GM18951 (cell line): ENCODE measurements around the gene MT1M.

ENCODE experiments used
- POLR2A ChIP-seq: IDR thresholded peaks from 4 replicates; pipeline ENCODE4 v1.6.1; 2011; ENCODE audit warnings: mild to moderate bottlenecking; ENCODE audit not compliant: insufficient read length, insufficient read depth; ENCODE audit errors: extremely low read depth
- in situ Hi-C: fragments of 300-500 bp; cut with MboI; formaldehyde crosslinking; loops from one replicate; pipeline ENCODE4 v1.12.0; 2022; ENCODE audit warnings: low sequenced_read_pairs, mixed read lengths, inconsistent platforms; ENCODE audit not compliant: unreplicated experiment

MT1M gene

DNA sequence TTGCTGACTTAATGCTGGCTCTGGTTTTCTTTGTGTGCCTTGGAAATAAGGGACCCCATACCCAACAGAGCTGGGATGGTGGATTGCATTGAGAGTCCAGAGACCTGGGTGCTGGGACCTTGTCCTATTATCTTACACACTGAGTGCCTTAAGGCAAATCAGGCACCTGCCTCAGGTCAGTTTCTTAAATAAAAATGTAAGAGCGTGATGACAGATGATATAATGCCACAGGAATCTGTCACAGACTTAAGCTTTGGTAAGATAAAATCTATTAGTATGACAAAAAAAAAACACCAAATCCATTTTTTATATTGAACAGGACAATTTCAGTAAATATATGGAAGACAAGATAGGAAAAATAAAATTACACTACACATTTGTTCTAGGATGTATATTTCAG, 7.6 kb downstream of the MT1M start:
- TF ChIP-seq POLR2A = no peak
- in situ Hi-C loops = no loop called here

DNA sequence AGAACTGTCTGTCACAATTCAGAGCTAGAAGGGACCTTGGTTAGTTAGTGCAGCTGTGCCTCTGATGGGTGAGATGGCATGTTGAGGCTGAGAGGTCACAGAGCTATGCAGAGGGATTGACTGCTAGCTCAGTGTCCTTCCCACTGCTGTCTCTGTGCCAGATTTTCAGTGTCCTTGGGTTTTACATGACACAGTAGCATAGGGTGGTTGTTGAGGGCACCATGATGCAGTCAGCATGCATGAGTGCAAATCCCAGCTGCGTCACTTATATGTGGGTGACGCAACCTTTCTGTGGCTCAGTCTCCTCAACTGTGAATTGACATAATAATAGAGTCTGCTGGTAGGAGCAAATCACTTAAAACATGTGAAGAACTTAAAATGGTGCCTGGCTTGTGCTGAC, 8.7 kb downstream of the MT1M start:
- in situ Hi-C loops = no loop called here
- TF ChIP-seq POLR2A = no peak

DNA sequence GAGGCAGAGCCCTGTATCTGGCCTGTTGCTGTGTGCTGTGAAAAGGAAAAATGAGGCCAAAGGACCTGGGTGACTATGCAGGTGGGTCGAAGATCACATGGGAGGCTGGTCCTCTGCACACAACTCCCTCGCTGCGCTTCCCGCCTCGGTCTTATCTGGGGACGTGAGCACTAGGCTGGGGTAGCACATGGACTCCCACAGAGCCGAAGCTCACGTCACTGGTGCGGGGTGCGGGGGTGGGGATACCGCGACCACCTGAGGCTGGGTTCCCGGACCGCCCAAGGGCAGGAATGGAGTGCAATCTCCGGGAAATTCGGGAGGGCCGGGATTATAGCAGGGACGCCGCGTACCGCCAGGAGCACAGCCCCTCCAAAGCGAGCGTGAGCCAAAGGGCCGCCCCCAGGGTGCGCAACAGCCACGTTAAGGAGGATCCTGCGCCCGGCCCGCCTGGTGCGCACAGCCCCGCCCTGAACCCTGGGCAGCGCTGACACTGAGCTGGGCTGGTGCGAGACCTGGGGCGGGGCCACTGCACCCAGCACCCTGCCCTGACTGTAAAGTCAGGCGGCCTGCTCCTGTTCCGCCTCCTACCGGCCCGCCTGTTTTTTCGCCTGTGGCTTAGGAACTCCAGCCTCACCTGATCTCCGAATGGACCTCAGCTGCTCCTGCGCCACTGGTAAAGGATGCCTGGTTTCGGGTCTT, 10.8 kb downstream of the MT1M start:
- in situ Hi-C loops = no loop called here
- no peak for TF ChIP-seq POLR2A

DNA sequence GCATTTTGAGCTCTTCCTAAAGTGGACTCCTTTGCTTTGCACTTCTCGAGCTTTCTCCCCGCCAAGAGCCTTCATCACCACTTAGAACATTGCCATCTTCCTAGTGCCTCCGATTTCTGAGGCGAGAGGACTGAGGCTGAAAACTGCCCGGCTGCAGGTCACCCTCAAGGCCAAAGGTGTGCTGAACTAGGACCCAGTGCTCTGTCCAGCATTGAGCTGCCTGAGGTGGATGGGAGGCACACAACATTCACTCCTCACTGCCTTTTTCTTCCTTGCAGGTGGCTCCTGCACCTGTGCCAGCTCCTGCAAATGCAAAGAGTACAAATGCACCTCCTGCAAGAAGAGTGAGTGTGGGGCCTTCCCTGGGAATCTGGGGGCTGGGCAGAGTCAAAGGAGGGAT, 11.4 kb downstream of the MT1M start:
- no peak for TF ChIP-seq POLR2A
- in situ Hi-C loops = no loop called here

DNA sequence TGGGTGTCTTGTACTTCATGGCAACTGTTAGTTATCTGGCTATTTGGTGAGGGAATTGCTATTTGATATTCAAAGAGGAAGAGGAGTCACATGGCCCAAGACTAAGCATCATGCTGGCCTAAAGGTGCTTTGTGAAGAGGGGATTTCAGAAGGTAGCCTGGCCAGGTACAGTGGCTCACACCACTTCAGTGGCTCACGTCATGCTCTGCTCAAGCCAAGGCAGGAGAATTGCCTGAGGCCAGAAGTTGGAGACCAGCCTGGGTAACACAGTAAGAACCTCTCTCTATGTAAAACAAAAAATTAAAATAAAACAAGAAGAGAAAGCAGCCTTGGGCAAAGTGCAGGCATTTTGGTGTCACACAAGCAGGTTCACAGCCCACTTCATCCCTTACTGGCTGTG, 12.9 kb downstream of the MT1M start:
- no peak for TF ChIP-seq POLR2A
- in situ Hi-C loops = no loop called here

DNA sequence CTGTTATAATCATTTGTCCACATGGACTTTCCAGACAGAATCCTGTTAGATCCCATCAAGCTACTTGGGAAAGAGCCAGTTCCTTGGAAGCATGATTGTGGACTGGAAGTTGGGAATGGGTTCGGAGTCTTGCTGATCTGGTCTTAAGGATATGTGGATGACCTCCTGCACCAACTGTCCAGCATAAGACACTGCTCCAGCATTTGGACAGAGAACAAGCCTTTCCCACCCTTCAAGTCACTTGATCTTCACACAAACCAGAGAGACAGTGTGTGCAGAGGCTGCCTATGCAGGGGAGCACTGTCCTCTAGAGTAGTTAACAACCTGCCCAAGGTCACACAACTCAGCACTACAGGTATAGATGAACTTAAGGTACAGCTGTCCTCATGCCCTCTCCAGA, 13.4 kb downstream of the MT1M start:
- no peak for TF ChIP-seq POLR2A
- in situ Hi-C loops = no loop called here

DNA sequence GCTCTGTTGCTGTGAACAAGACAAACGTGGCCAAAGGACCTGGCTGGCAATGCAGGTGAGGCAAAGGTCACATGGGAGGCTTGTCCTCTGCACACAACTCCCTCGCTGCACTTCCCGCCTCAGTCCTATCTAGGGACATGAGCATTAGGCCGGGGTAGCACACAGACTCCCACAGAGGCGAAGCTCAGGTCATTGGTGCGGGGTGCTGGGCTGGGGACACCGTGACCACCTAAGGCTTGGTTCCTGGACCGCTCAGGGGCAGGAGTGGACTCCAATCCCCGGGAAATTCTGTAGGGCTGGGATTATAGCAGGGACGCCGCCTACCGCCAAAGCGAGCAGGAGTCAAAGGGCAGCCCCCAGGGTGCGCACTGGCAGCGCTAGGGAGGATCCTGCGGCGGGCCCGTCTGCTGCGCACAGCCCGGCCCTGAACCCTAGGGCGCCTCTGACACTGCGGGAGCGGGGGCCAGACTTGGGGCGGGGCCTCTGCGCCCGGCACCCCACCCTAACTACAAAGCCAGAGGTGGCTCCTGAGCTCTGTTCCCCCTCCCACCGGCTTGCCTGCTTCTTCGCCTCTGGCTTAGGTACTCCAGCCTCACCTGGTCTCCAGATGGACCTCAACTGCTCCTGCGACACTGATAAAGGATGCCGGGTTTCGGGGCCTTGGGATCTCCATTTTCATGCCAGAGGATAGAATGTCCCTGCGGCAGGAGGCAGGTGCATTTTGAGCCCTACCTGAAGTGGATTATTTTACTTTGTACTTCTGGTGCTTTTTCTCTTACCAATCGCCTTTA, 15.4 kb downstream of the MT1M start:
- no peak for TF ChIP-seq POLR2A
- in situ Hi-C loops = no loop called here

DNA sequence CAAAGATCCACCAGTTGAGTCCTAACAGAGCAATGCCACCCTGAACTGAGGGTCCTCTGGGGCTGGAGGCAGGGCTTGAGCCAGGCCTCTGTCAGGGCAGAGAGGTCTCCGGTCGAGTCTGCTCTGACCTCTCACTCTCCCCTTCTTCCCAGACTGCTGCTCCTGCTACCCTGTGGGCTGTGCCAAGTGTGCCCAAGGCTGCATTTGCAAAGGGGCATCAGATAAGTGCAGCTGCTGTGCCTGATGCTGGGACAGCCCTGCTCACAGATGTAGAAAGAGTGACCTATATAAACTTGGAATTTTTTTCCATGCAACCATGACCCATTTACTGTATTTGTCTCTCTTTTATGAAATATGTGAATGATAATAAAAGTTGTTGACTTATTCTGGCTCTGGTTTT, 16.8 kb downstream of the MT1M start:
- no peak for TF ChIP-seq POLR2A
- in situ Hi-C loops = no loop called here

DNA sequence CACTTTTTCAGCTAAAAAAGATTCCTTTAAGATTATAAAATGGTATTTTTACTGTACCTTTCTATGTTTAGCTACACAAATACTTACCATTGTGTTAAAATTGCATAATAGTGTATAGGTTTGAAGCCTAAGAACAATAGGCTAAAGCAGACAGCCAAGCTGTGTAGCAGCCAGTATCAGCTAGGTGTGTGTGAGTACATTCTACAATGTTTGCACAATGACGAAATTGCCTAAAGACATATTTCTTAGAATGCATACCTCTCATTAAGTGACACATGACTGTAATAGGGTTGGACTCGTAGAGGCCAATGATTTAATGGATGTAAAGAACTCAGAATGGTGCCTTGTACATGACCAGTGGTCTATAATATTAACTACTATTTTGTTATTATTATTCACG, 17.4 kb downstream of the MT1M start:
- no peak for TF ChIP-seq POLR2A
- in situ Hi-C loops = no loop called here

DNA sequence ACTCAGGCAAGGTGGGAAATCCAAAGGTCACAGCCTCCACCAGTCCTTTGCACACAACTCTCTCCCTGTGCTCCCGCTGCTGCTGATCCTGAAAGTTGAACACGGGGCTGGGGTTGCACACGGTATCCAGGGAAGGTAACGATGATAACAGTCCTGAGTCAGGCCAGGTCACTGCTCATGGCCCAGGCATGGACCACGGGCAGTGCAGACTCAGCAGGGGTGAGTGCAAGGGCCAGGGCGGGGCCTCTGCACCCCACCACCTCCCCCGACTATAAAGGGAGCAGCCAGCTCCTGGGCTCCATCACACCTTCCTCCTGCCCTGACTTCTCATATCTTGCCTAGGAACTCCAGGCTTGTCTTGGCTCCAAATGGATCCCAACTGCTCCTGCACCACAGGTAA, 19.1 kb downstream of the MT1M start, which contains the start of gene MT1B:
TSS of gene MT1B (plus strand) at position 301 of the 400 bp plus-strand sequence. CDS start at position 369, 68 bp downstream.
- in situ Hi-C loops = no loop called here
- no peak for TF ChIP-seq POLR2A

DNA sequence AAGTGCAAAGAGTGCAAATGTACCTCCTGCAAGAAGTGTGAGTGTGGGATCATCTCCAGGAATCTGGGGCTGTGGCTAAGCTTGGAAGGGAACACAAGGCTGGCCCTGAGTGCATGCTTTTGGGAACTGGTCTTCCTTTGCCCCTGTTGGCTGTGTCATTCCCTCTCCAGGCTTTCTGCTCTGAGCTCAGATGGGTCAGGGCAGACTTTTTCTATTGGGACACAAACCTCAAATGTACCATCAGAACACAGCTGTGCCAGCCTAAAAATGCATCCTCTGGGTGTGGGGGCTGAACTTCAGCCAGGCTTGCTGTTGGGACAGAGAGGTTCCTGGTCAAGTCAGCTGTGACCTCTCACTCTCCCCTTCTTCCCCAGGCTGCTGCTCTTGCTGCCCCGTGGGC, 20.1 kb downstream of the MT1M start:
- in situ Hi-C loops = no loop called here
- no peak for TF ChIP-seq POLR2A

DNA sequence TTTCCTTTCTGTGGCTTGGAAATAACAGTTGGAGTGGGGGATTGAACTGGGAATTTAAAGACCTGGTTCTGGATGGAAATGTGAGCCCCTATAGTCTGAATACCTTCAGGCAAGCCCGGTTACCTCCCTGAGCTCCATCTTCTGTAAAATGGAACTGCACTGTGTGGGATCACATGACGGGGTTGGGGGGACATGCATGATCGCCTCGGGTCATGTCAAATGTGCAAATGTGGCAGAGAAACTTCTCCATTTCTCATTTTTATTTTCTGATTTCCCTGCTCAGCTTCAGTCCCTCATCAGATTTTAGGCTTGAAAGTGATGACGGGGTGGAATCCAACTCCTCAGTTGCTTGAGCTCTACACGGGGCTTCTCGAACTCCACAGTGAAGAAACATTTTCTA, 20.8 kb downstream of the MT1M start:
- in situ Hi-C loops = no loop called here
- TF ChIP-seq POLR2A = no peak

DNA sequence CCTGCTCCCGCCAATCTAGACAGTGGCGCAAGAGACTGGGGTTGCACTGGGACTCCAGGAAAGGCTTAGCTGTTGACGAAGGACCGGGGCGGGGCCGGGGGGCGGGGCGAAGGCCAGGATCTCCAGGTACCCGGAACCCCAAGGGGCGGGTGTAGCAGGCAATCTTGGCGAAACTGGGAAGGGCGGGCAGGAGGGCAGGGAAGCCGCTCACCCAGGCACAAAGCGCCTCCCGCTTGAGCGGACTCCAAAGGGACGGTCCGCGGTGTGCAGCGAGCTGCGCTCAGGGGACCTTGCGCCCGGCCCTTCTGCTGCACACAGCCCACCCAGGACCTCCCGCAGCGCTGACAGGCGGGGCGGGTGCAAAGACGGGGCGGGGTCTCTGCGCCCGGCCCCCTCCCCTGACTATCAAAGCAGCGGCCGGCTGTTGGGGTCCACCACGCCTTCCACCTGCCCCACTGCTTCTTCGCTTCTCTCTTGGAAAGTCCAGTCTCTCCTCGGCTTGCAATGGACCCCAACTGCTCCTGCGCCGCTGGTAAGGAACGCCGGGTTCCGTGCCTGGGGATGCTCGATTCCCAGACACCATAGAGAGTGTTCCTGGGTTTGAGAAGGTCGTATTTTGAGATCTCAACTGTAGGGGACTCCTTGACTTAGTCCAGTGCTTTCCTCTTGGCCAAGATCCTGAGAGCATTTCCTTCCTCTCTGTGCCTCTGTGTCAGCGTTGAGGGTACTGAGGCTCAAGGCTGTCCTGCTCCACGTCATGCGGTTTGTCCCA, 25.3 kb downstream of the MT1M start, which contains the start of gene MT1F:
TSS of gene MT1F (plus strand) at position 405 of the 772 bp plus-strand sequence. CDS start at position 505, 100 bp downstream.
- in situ Hi-C loops = no loop called here
- peak; percentile 40 for TF ChIP-seq POLR2A
